HG03097 (cell line): Measurements from ENCODE around the gene KIF27.
"Not testable (repeated sequence)": the region's sequence is repeated elsewhere in the genome, so short reads cannot be mapped to it uniquely, and the experiment has no call there.

Experiments
- ATAC-seq: cut with Tn5 transposase; IDR thresholded peaks from one replicate; pipeline ENCODE4 v1.9.1; 2021; ENCODE audit not compliant: unreplicated experiment, low FRiP score

KIF27 gene

GRCh38 chr9:83920927-83921707 is at the start of gene KIF27:
Gene KIF27, minus strand, starts transcription at chr9:83921432. Its CDS starts 5,841 bp downstream, at chr9:83915591.
- ATAC-seq, result peak; percentile 97

GRCh38 chr9:83969602-83970001 is 48.4 kb upstream of the KIF27 start:
- no peak for ATAC-seq

GRCh38 chr9:83967073-83967472 is 45.8 kb upstream of the KIF27 start:
- ATAC-seq, result no peak

- ATAC-seq, result no peak
Measured at GRCh38 chr9:83966209-83966582, 45.0 kb upstream of the KIF27 start.

- no peak for ATAC-seq
Measured at GRCh38 chr9:83965350-83966208, 44.3 kb upstream of the KIF27 start.

DNA sequence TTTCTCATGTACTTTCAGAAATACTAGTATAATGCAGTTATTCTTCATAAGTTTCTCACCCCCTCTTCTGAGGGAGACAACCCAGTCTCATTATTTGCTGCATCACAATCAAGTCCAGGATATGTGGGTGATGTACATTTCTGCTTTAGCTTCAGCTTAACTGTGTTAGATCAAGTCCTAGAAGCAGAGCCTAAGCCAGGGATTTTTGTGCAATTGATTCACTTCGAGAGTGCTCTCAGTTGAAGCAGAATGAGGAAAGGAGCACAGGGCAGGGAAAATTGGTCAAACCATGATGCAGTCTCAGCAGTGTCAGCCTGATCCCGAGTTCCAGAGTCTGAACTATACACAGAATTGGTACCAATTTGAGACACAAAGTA is 43.7 kb upstream of the KIF27 start:
- no peak for ATAC-seq

DNA sequence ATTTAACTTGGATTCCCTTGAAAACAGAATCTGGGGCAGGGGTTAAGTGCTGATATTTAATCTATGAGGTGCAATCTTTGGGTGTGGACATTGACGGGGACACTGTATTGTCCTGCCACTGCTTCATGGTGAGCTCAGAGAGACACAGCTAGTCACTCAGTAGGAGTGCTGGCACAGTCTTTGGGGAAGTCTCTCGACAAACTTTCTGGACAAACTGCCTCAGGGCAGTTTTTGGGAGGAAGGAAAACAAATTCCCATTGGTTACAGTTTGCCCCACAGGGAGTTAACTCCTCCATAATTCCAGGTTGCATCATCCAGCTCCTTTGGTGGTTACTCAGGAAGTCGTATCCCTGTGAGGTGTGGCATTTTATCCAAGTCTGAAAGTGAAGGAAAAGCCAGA is 40.9 kb upstream of the KIF27 start:
- no peak for ATAC-seq

DNA sequence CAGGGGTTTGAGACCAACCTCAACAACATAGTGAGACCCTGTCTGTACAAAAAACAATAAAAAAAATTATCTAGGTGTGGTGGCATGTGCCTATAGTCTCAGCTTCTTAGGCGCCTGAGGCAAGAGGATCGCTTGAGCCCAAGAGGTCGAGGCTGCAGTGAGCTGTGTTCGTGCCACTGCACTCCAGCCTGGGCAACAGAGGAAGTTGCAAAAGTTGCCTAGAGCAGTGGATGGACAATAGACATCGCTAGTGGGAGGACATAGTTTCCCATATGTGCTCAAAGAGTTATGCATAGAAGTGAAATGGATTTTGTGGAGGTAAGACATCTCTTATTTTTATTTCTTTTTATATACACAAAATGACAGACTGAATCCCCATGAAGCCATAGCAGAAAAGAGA is 39.8 kb upstream of the KIF27 start:
- ATAC-seq, result no peak

DNA sequence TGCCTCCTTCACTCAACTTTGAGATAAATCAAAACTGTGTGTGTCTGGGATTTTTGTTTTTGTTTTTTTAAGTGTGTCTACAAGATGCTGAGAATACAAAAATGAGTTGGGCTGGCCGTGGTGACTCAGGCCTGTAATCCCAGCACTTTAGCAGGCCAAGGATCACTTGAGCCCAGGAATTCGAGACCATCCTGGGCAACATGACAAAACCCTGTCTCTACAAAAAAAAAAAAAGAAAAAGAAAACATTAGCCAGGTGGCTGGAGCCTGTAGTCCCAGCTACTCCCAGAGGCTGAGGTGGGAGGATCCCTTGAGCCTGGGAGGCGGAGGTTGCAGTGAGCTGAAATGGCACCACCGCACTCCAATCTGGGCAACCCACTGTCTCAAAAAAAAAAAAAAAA is 37.8 kb upstream of the KIF27 start:
- ATAC-seq, result no peak

GRCh38 chr9:83957248-83957513 is 35.9 kb upstream of the KIF27 start:
- ATAC-seq, result no peak

GRCh38 chr9:83956436-83957247 is 35.4 kb upstream of the KIF27 start:
- peak; percentile 79 for ATAC-seq

- peak; percentile 43 for ATAC-seq
Measured at GRCh38 chr9:83956086-83956435, 34.8 kb upstream of the KIF27 start.

- ATAC-seq, result not testable (repeated sequence)
Measured at GRCh38 chr9:83948096-83948495, 26.9 kb upstream of the KIF27 start.

- no peak for ATAC-seq
Measured at GRCh38 chr9:83940590-83941303, 19.5 kb upstream of the KIF27 start.

GRCh38 chr9:83937861-83938455 is 16.7 kb upstream of the KIF27 start:
- ATAC-seq, result no peak

- ATAC-seq, result no peak
Measured at GRCh38 chr9:83936523-83936922, 15.3 kb upstream of the KIF27 start.

GRCh38 chr9:83935276-83935935 is 14.2 kb upstream of the KIF27 start:
- no peak for ATAC-seq

DNA sequence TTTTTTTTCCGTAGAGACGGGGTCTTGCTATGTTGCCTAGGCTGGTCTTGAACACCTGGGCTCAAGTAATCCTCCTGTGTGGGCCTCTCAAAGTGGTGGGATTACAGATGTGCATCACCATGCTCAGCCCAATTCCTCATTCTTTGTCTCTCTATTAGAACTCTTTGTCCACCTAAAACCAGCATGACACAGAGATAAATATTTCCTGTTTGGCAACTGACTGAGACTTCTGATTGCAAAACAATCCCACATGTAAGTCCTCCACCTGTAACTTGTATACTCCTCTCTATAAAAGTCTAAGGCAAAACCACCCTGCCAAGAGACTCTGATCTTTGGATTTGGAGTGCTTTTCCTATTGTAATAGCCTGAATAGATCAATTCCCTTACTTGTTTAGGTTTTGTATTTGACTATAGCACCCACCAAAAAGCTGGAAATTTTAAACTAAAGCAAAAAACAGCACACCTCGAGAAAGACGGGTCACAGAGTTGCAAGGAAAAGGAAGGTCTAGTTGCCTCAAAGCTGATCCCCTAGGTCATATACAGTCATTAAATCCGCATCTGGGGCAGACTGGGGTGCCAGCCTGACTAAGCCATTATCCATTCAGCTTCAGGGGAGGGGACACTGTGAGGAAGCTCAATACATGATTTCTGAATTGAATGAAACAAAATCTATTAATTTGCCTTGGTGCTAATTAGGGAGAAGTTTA is 13.5 kb upstream of the KIF27 start:
- ATAC-seq, result no peak

DNA sequence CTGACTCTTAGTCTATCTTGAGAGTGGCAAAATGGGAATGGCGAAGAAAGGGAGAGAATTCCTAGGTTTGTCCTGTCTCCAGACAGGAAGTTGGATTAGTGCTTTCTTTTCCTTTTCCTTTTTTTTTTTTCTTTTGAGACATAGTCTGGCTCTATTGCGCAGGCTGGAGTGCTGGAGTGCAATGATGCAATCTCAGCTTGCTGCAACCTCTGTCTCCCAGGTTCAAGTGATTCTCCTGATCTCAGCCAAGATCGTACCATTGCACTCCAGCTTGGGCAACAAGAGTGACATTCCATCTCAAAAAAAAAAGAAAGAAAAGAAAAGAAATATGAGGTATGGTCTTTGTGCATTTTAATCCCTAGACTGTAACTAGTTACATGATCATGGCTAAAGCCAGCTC is 12.6 kb upstream of the KIF27 start:
- ATAC-seq, result no peak
